ENCODE data around the gene FKBP1A.

- no peak for TF ChIP-seq CTCF (IDR thresholded peaks at IDR 0.05)
- TF ChIP-seq POLR2A (IDR thresholded peaks at IDR 0.05), result no peak
- TF ChIP-seq POLR2AphosphoS5 (IDR thresholded peaks at IDR 0.05), result no peak
These were observed 14.7 kb downstream of the FKBP1A start for GRCh38 chr20:1377984-1378734.
